GM23338 (cell line): ENCODE results near the gene ADTRP. TPM values are rescaled to one million over a fixed set of nuclear protein-coding genes. Genes with fewer than 3 reads are reported as not detected.

Experiments used
- ATAC-seq: fragments of 200-7000 bp; cut with Tn5 transposase; 3 replicates; pipeline ENCODE4 v1.9.1; 2020
- DNase-seq: peaks from one replicate; pipeline ENCODE4 v3.0.0-alpha.2; 2015; ENCODE audit warnings: low spot score
- H2AFZ ChIP-seq: fragments of 200-600 bp; sonication (generic); 2 replicates; pipeline ENCODE4 v1.8.0; 2016; ENCODE audit warnings: antibody characterized with exemption, mild to moderate bottlenecking, moderate library complexity
- H3F3A ChIP-seq: fragments of 200-600 bp; sonication (generic); replicated peaks from 2 replicates; pipeline ENCODE4 v1.8.0; 2017; ENCODE audit warnings: antibody characterized with exemption, mixed run types, low read depth
- H3K27ac ChIP-seq: fragments of 200-600 bp; sonication (generic); 2 replicates; pipeline ENCODE4 v1.6.1; 2016; ENCODE audit warnings: low read depth
- H3K27me3 ChIP-seq: fragments of 200-600 bp; sonication (generic); 2 replicates; pipeline ENCODE4 v1.8.0; 2016; ENCODE audit warnings: mild to moderate bottlenecking, mixed run types, moderate library complexity; ENCODE audit not compliant: insufficient read depth
- H3K36me3 ChIP-seq: fragments of 200-600 bp; sonication (generic); 2 replicates; pipeline ENCODE4 v1.8.0; 2016; ENCODE audit warnings: mild to moderate bottlenecking; ENCODE audit not compliant: insufficient read depth
- H3K4me1 ChIP-seq: fragments of 200-600 bp; sonication (generic); 2 replicates; pipeline ENCODE4 v1.8.0; 2016; ENCODE audit warnings: mild to moderate bottlenecking, moderate library complexity; ENCODE audit not compliant: insufficient read depth
- H3K4me2 ChIP-seq: fragments of 200-600 bp; sonication (generic); 2 replicates; pipeline ENCODE4 v1.7.1; 2017; ENCODE audit warnings: mixed run types
- H3K4me3 ChIP-seq: fragments of 200-600 bp; sonication (generic); 2 replicates; pipeline ENCODE4 v1.6.1; 2016; ENCODE audit warnings: mixed run types
- H3K79me2 ChIP-seq: fragments of 200-600 bp; sonication (generic); replicated peaks from 2 replicates; pipeline ENCODE4 v1.8.0; 2017; ENCODE audit warnings: mild to moderate bottlenecking; ENCODE audit not compliant: insufficient read depth
- H3K9me2 ChIP-seq: fragments of 200-600 bp; sonication (generic); 2 replicates; pipeline ENCODE4 v1.8.0; 2017; ENCODE audit not compliant: insufficient read depth
- H4K20me1 ChIP-seq: fragments of 200-600 bp; sonication (generic); replicated peaks from 2 replicates; pipeline ENCODE4 v1.8.0; 2017; ENCODE audit warnings: mild to moderate bottlenecking; ENCODE audit not compliant: insufficient read depth
- H3K27ac Mint-ChIP-seq: 2 replicates; pipeline ENCODE4 v1.8.0; 2020; ENCODE audit warnings: inconsistent platforms, mild to moderate bottlenecking, moderate library complexity, mixed read lengths
- H3K27me3 Mint-ChIP-seq: 3 replicates; pipeline ENCODE4 v1.8.0; 2022; ENCODE audit warnings: low read depth, mild to moderate bottlenecking, moderate library complexity, mixed read lengths, inconsistent platforms; ENCODE audit not compliant: insufficient read depth, poor library complexity
- H3K36me3 Mint-ChIP-seq: 3 replicates; pipeline ENCODE4 v1.8.0; 2021; ENCODE audit warnings: low read depth, mild to moderate bottlenecking, inconsistent platforms, moderate library complexity, mixed read lengths
- H3K4me1 Mint-ChIP-seq: 3 replicates; pipeline ENCODE4 v1.8.0; 2020; ENCODE audit warnings: mild to moderate bottlenecking, inconsistent platforms, mixed read lengths
- H3K4me3 Mint-ChIP-seq: 3 replicates; pipeline ENCODE4 v1.8.0; 2021; ENCODE audit warnings: moderate library complexity, mild to moderate bottlenecking, inconsistent platforms, mixed read lengths
- H3K9me3 Mint-ChIP-seq: 3 replicates; pipeline ENCODE4 v1.8.0; 2020; ENCODE audit warnings: moderate library complexity, mild to moderate bottlenecking, inconsistent platforms, mixed read lengths
- CREB1 ChIP-seq: fragments of 250-450 bp; sonication (Bioruptor Pico); IDR thresholded peaks from 2 replicates; pipeline ENCODE4 v1.5.0; 2020; ENCODE audit warnings: low read depth, mild to moderate bottlenecking, moderate library complexity
- CTCF ChIP-seq, 2 experiments: fragments of 200-600 bp in 1 of 2; sonication (generic) in 1 of 2; conservative IDR thresholded peaks; 2 replicates each; pipeline versions ENCODE4 v1.5.1 to v1.6.1; 2016 to 2017; ENCODE audit warnings: antibody characterized with exemption in 2 of 2, low read depth in 2 of 2, mild to moderate bottlenecking in 2 of 2, moderate library complexity in 1 of 2
- ETS1 ChIP-seq: IDR thresholded peaks from 2 replicates; pipeline ENCODE4 v1.6.1; 2016; ENCODE audit warnings: antibody characterized with exemption
- EZH2 ChIP-seq: fragments of 200-600 bp; sonication (generic); IDR thresholded peaks from one replicate; pipeline ENCODE4 v1.8.0; 2017; ENCODE audit warnings: antibody characterized with exemption, mild to moderate bottlenecking, low read depth; ENCODE audit not compliant: unreplicated experiment
- EZH2phosphoT487 ChIP-seq: fragments of 200-600 bp; sonication (generic); IDR thresholded peaks from one replicate; pipeline ENCODE4 v1.8.1; 2018; ENCODE audit warnings: antibody characterized with exemption; ENCODE audit not compliant: unreplicated experiment
- JUNB ChIP-seq: IDR thresholded peaks from one replicate; pipeline ENCODE4 v1.6.1; 2016; ENCODE audit warnings: antibody characterized with exemption; ENCODE audit not compliant: unreplicated experiment
- NANOG ChIP-seq: IDR thresholded peaks from 2 replicates; pipeline ENCODE4 v1.6.1; 2016; ENCODE audit warnings: antibody characterized with exemption, borderline replicate concordance
- POLR2AphosphoS5 ChIP-seq: IDR thresholded peaks from 2 replicates; pipeline ENCODE4 v1.6.1; 2016; ENCODE audit warnings: antibody characterized with exemption, low read depth
- STAT1 ChIP-seq: IDR thresholded peaks from one replicate; pipeline ENCODE4 v1.6.1; 2016; ENCODE audit warnings: antibody characterized with exemption; ENCODE audit not compliant: unreplicated experiment
- ZNF114 ChIP-seq: fragments of 250-450 bp; sonication (Bioruptor Pico); IDR thresholded peaks from 2 replicates; pipeline ENCODE4 v1.5.0; 2020; ENCODE audit warnings: mild to moderate bottlenecking, moderate library complexity
- ZNF331 ChIP-seq: fragments of 250-450 bp; sonication (Bioruptor Pico); IDR thresholded peaks from 2 replicates; pipeline ENCODE4 v1.5.0; 2020; ENCODE audit warnings: low read depth, mild to moderate bottlenecking, moderate library complexity
- polyA plus RNA-seq: library from polyadenylated mRNA; unstranded; fragments of >200 nt; fragmentation: Nextera tagmentation; extraction: Ambion mirVana; gene quantifications from 2 replicates; pipeline ENCODE4 v1.2.1, GENCODE V29; 2016
- total RNA-seq: library from RNA; depleted of rRNA; stranded (reverse); fragments of >200 nt; shearing (Covaris generic); gene quantifications from 2 replicates; pipeline ENCODE4 v1.2.3, GENCODE V29; 2014
- TF ChIP-seq, protein P1 (sequence below): fragments of 250-450 bp; sonication (Bioruptor Pico); IDR thresholded peaks from 2 replicates; pipeline ENCODE4 v1.5.0; 2020; ENCODE audit warnings: mild to moderate bottlenecking, moderate library complexity
- TF ChIP-seq, protein P2 (sequence below): IDR thresholded peaks from one replicate; pipeline ENCODE4 v1.6.1; 2018; ENCODE audit warnings: antibody characterized with exemption; ENCODE audit not compliant: unreplicated experiment

Gene ADTRP
- total and polyA plus RNA-seq, 2 experiments from 2014 or later, result not detected

DNA sequence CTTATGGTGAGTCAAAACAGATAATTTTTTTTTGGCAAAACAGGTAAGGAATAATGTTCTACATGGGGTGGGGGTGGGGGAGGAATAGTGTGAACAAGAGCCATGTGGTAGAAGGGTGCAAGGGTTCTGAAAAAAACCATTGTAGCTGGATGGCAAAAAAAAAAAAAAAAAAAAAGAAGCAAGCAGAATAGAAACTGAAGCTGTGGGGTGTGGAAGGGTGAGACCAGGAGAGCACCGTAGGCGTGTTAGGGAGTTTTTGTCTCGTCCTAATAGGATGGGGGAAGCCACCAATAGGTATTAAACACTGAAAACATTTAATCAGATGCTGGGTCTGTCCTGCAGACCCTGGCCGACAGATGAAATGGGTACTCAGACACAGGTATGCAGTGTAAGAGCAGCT is 110.1 kb downstream of the ADTRP start:
- Histone ChIP-seq H3K27ac (no peak overlapping the region), H4K20me1 (no peaks in the 10 kb centered on the region), H3K4me1 (no peaks in the 10 kb centered on the region), H3F3A (no peaks in the 10 kb centered on the region), H3K9me2 (no peaks in the 10 kb centered on the region), H3K36me3 (no peaks in the 10 kb centered on the region), H3K27me3 (no peaks in the 10 kb centered on the region), H3K4me3 (no peak overlapping the region), H3K79me2 (no peaks in the 10 kb centered on the region), H2AFZ (no peak overlapping the region), H3K4me2 (no peak overlapping the region)
- Mint-ChIP-seq H3K27ac (no peak overlapping the region), H3K27me3 (no peaks in the 10 kb centered on the region), H3K36me3 (peaks cover 13% of the 10 kb centered on the region; the same call in 2 of the 3 replicates), H3K4me3 (no peak overlapping the region), H3K4me1 (no peaks in the 10 kb centered on the region; the same call in 2 of the 3 replicates), H3K9me3 (peaks cover 22% of the 10 kb centered on the region)
- no peak for ATAC-seq
- no peak for TF ChIP-seq ETS1
- TF ChIP-seq NANOG, result no peak
- TF ChIP-seq ZNF331, result no peak
- no peak for TF ChIP-seq POLR2AphosphoS5
- TF ChIP-seq, protein P1, sequence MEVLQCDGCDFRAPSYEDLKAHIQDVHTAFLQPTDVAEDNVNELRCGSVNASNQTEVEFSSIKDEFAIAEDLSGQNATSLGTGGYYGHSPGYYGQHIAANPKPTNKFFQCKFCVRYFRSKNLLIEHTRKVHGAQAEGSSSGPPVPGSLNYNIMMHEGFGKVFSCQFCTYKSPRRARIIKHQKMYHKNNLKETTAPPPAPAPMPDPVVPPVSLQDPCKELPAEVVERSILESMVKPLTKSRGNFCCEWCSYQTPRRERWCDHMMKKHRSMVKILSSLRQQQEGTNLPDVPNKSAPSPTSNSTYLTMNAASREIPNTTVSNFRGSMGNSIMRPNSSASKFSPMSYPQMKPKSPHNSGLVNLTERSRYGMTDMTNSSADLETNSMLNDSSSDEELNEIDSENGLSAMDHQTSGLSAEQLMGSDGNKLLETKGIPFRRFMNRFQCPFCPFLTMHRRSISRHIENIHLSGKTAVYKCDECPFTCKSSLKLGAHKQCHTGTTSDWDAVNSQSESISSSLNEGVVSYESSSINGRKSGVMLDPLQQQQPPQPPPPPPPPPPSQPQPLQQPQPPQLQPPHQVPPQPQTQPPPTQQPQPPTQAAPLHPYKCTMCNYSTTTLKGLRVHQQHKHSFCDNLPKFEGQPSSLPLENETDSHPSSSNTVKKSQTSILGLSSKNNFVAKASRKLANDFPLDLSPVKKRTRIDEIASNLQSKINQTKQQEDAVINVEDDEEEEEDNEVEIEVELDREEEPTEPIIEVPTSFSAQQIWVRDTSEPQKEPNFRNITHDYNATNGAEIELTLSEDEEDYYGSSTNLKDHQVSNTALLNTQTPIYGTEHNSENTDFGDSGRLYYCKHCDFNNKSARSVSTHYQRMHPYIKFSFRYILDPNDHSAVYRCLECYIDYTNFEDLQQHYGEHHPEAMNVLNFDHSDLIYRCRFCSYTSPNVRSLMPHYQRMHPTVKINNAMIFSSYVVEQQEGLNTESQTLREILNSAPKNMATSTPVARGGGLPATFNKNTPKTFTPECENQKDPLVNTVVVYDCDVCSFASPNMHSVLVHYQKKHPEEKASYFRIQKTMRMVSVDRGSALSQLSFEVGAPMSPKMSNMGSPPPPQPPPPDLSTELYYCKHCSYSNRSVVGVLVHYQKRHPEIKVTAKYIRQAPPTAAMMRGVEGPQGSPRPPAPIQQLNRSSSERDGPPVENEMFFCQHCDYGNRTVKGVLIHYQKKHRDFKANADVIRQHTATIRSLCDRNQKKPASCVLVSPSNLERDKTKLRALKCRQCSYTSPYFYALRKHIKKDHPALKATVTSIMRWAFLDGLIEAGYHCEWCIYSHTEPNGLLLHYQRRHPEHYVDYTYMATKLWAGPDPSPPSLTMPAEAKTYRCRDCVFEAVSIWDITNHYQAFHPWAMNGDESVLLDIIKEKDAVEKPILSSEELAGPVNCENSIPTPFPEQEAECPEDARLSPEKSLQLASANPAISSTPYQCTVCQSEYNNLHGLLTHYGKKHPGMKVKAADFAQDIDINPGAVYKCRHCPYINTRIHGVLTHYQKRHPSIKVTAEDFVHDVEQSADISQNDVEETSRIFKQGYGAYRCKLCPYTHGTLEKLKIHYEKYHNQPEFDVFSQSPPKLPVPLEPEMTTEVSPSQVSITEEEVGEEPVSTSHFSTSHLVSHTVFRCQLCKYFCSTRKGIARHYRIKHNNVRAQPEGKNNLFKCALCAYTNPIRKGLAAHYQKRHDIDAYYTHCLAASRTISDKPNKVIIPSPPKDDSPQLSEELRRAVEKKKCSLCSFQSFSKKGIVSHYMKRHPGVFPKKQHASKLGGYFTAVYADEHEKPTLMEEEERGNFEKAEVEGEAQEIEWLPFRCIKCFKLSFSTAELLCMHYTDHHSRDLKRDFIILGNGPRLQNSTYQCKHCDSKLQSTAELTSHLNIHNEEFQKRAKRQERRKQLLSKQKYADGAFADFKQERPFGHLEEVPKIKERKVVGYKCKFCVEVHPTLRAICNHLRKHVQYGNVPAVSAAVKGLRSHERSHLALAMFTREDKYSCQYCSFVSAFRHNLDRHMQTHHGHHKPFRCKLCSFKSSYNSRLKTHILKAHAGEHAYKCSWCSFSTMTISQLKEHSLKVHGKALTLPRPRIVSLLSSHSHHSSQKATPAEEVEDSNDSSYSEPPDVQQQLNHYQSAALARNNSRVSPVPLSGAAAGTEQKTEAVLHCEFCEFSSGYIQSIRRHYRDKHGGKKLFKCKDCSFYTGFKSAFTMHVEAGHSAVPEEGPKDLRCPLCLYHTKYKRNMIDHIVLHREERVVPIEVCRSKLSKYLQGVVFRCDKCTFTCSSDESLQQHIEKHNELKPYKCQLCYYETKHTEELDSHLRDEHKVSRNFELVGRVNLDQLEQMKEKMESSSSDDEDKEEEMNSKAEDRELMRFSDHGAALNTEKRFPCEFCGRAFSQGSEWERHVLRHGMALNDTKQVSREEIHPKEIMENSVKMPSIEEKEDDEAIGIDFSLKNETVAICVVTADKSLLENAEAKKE (CRISPR knock-in tag), result no peak
- TF ChIP-seq, protein P2, sequence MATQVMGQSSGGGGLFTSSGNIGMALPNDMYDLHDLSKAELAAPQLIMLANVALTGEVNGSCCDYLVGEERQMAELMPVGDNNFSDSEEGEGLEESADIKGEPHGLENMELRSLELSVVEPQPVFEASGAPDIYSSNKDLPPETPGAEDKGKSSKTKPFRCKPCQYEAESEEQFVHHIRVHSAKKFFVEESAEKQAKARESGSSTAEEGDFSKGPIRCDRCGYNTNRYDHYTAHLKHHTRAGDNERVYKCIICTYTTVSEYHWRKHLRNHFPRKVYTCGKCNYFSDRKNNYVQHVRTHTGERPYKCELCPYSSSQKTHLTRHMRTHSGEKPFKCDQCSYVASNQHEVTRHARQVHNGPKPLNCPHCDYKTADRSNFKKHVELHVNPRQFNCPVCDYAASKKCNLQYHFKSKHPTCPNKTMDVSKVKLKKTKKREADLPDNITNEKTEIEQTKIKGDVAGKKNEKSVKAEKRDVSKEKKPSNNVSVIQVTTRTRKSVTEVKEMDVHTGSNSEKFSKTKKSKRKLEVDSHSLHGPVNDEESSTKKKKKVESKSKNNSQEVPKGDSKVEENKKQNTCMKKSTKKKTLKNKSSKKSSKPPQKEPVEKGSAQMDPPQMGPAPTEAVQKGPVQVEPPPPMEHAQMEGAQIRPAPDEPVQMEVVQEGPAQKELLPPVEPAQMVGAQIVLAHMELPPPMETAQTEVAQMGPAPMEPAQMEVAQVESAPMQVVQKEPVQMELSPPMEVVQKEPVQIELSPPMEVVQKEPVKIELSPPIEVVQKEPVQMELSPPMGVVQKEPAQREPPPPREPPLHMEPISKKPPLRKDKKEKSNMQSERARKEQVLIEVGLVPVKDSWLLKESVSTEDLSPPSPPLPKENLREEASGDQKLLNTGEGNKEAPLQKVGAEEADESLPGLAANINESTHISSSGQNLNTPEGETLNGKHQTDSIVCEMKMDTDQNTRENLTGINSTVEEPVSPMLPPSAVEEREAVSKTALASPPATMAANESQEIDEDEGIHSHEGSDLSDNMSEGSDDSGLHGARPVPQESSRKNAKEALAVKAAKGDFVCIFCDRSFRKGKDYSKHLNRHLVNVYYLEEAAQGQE, result no peak
- TF ChIP-seq EZH2phosphoT487, result no peak
- no peak for TF ChIP-seq ZNF114
- TF ChIP-seq STAT1, result no peak
- no peak for TF ChIP-seq EZH2
- no peak for TF ChIP-seq CTCF (conservative IDR thresholded peaks at IDR 0.05; ENCODE audit: low read depth in 2 of 2)
- no peak for TF ChIP-seq JUNB
- TF ChIP-seq CREB1 (CRISPR knock-in tag), result no peak
- no peak for DNase-seq
